A549 (cell line): ENCODE data around the gene CDH4. TPM values are rescaled to one million over a fixed set of nuclear protein-coding genes. Genes with fewer than 3 reads are reported as not detected.

ENCODE experiments used
- ATAC-seq, 2 experiments: fragments of 200-7000 bp in 1 of 2; fragments of >200 bp in 1 of 2; cut with Nextera tagmentation in 1 of 2; cut with Tn5 transposase in 1 of 2; 3 replicates each; pipeline versions ENCODE4 v1.8.0 to v1.9.1; 2018 to 2020; ENCODE audit warnings: mild to moderate bottlenecking in 1 of 2, moderate library complexity in 1 of 2
- CTCF ChIA-PET: fragments of 300-600 bp; sonication (Branson Sonifier 250); formaldehyde crosslinking; extraction: SDS; loops from one replicate; lab custom pipeline; 2021; ENCODE audit warnings: antibody characterized with exemption, inconsistent platforms; lab: Yijun Ruan, JAX
- POLR2A ChIA-PET: fragments of 350-600 bp; formaldehyde crosslinking; extraction: SDS; loops from one replicate; lab custom pipeline; 2021; ENCODE audit warnings: antibody characterized with exemption, inconsistent platforms; lab: Yijun Ruan, JAX
- DNase-seq, 2 experiments: peaks; one replicate each; pipeline versions ENCODE4 v3.0.0 to v3.0.0-alpha.2; 2011 to 2016; ENCODE audit warnings: low read depth in 1 of 2, low spot score in 1 of 2
- FAIRE-seq: peaks from 2 replicates; lab custom pipeline; 2011; peaks lifted over from hg19 to GRCh38; lab: Jason Lieb, UNC
- H3K27ac ChIP-seq, 2 experiments: fragments of >200 bp; sonication (Bioruptor Twin); formaldehyde crosslinking; 3 replicates each; pipeline ENCODE4 v1.5.1; 2016 to 2017
- H3K4me1 ChIP-seq: fragments of >200 bp; sonication (Bioruptor Twin); formaldehyde crosslinking; 3 replicates; pipeline ENCODE4 v1.6.1; 2016
- H3K4me2 ChIP-seq: fragments of >200 bp; sonication (Bioruptor Twin); formaldehyde crosslinking; 3 replicates; pipeline ENCODE4 v1.6.1; 2016
- H3K4me3 ChIP-seq: fragments of >200 bp; sonication (Bioruptor Twin); formaldehyde crosslinking; 3 replicates; pipeline ENCODE4 v1.5.1; 2016
- H3K9me3 ChIP-seq: fragments of >200 bp; sonication (Bioruptor Twin); formaldehyde crosslinking; 3 replicates; pipeline ENCODE4 v1.6.1; 2016
- BCL3 ChIP-seq: fragments of >200 bp; sonication (Bioruptor Twin); formaldehyde crosslinking; IDR thresholded peaks from 3 replicates; pipeline ENCODE4 v1.6.1; 2016
- BHLHE40 ChIP-seq: IDR thresholded peaks from 2 replicates; pipeline ENCODE4 v1.6.1; 2012; ENCODE audit warnings: low read depth, low read length, inconsistent platforms
- CHD2 ChIP-seq: fragments of 150-350 bp; IDR thresholded peaks from 2 replicates; pipeline ENCODE4 v1.6.1; 2014; ENCODE audit warnings: low read length; ENCODE audit not compliant: partially characterized antibody
- CHD4 ChIP-seq: fragments of 200-600 bp; sonication (generic); IDR thresholded peaks from 2 replicates; pipeline ENCODE4 v1.6.1; 2016; ENCODE audit warnings: antibody characterized with exemption, mild to moderate bottlenecking, borderline replicate concordance
- E2F6 ChIP-seq: IDR thresholded peaks from 2 replicates; pipeline ENCODE4 v1.6.1; 2012; ENCODE audit warnings: low read depth, borderline replicate concordance
- EHF ChIP-seq: fragments of 250-450 bp; sonication (Bioruptor Pico); IDR thresholded peaks from 2 replicates; pipeline ENCODE4 v1.5.0; 2020; ENCODE audit warnings: mild to moderate bottlenecking
- ESRRA ChIP-seq: fragments of 150-350 bp; IDR thresholded peaks from 2 replicates; pipeline ENCODE4 v1.6.1; 2014; ENCODE audit warnings: mild to moderate bottlenecking, low read length, borderline replicate concordance
- FOSL2 ChIP-seq, 2 experiments: fragments of 450-650 bp in 1 of 2; fragments of >200 bp in 1 of 2; sonication (Bioruptor Twin) in 1 of 2; formaldehyde crosslinking; IDR thresholded peaks; 2 replicates each; pipeline versions ENCODE4 v1.5.0 to v1.6.1; 2016 to 2020; ENCODE audit warnings: mild to moderate bottlenecking in 1 of 2, moderate library complexity in 1 of 2
- FOXS1 ChIP-seq: fragments of 250-450 bp; sonication (Bioruptor Pico); IDR thresholded peaks from 2 replicates; pipeline ENCODE4 v1.5.0; 2020; ENCODE audit warnings: mild to moderate bottlenecking, moderate library complexity
- HDAC2 ChIP-seq: fragments of 200-600 bp; sonication (generic); IDR thresholded peaks from 2 replicates; pipeline ENCODE4 v1.6.1; 2016
- HOXA7 ChIP-seq: fragments of 250-450 bp; sonication (Bioruptor Pico); IDR thresholded peaks from 2 replicates; pipeline ENCODE4 v1.5.0; 2020; ENCODE audit warnings: mild to moderate bottlenecking, moderate library complexity
- JUN ChIP-seq, 2 experiments: fragments of >200 bp; sonication (Bioruptor Twin); formaldehyde crosslinking; IDR thresholded peaks; 2 replicates in 1 of 2; 3 replicates in 1 of 2; pipeline ENCODE4 v1.6.1; 2016 to 2017
- KDM5A ChIP-seq: fragments of 200-600 bp; sonication (generic); IDR thresholded peaks from 2 replicates; pipeline ENCODE4 v1.6.1; 2016; ENCODE audit warnings: antibody characterized with exemption, mild to moderate bottlenecking
- MAZ ChIP-seq: fragments of 150-350 bp; IDR thresholded peaks from 2 replicates; pipeline ENCODE4 v1.6.1; 2014; ENCODE audit warnings: antibody characterized with exemption, low read depth, low read length, borderline replicate concordance
- MYC ChIP-seq: IDR thresholded peaks from 2 replicates; pipeline ENCODE4 v1.6.1; 2012; ENCODE audit warnings: mild to moderate bottlenecking, inconsistent platforms, low read length, improper control_type of control experiment, borderline replicate concordance
- NFE2L2 ChIP-seq: fragments of 150-350 bp; conservative IDR thresholded peaks from 2 replicates; pipeline ENCODE4 v1.6.1; 2014; ENCODE audit warnings: low read length
- POLR2A ChIP-seq: IDR thresholded peaks from 2 replicates; pipeline ENCODE4 v1.6.1; 2012; ENCODE audit warnings: mild to moderate bottlenecking, low read length
- REST ChIP-seq: fragments of 200-600 bp; sonication (generic); IDR thresholded peaks from 2 replicates; pipeline ENCODE4 v1.6.1; 2016; ENCODE audit warnings: antibody characterized with exemption, mild to moderate bottlenecking, moderate library complexity
- SMC3 ChIP-seq: fragments of >200 bp; sonication (Bioruptor Twin); formaldehyde crosslinking; IDR thresholded peaks from 3 replicates; pipeline ENCODE4 v1.6.1; 2018; ENCODE audit warnings: inconsistent platforms
- SREBF2 ChIP-seq: fragments of 450-650 bp; IDR thresholded peaks from 2 replicates; pipeline ENCODE4 v1.6.1; 2014; ENCODE audit warnings: mild to moderate bottlenecking, moderate library complexity
- USF2 ChIP-seq: fragments of 450-650 bp; IDR thresholded peaks from 2 replicates; pipeline ENCODE4 v1.6.1; 2014; ENCODE audit warnings: antibody characterized with exemption
- ZC3H11A ChIP-seq: fragments of 450-650 bp; IDR thresholded peaks from 2 replicates; pipeline ENCODE4 v1.6.1; 2014; ENCODE audit warnings: antibody characterized with exemption, mild to moderate bottlenecking
- ZNF302 ChIP-seq: fragments of 250-450 bp; sonication (Bioruptor Pico); IDR thresholded peaks from 2 replicates; pipeline ENCODE4 v1.9.0; 2021; ENCODE audit warnings: inconsistent platforms, mild to moderate bottlenecking, moderate library complexity
- WGBS: methylation state at CpG from one replicate; pipeline ENCODE4 v1.1.6; 2017; ENCODE audit errors: missing lambda C conversion rate; 5-methylcytosine and 5-hydroxymethylcytosine counted together
- polyA plus RNA-seq, 4 experiments: library from polyadenylated mRNA; depleted of rRNA in 3 of 4; stranded (reverse); fragments of >200 nt; fragmentation: RNase III in 1 of 4; extraction: RNeasy Plus Mini Kit Qiagen cat#74134 plus additional on column Dnase treatment in 1 of 4; gene quantifications; 2 replicates in 3 of 4; 3 replicates in 1 of 4; pipeline ENCODE4 v1.2.3, GENCODE V29; 2011 to 2017

The CDH4 gene
- polyA plus RNA-seq, 2 of the 4 experiments (the other 2 are of a cell fraction): 3.4 to 10.3 TPM

- TF ChIP-seq REST: no peak
- TF ChIP-seq, all 56 proteins: peak for 0
These were observed 234.1 kb downstream of the CDH4 start (continued) for GRCh38 chr20:61486198-61486597.

- Histone ChIP-seq H3K4me2 (no peak overlapping the region), H3K9me3 (no peaks in the 10 kb centered on the region), H3K4me3 (no peak overlapping the region), H3K4me1 (no peaks in the 10 kb centered on the region), H3K27ac (no peak overlapping the region)
- no peak for ATAC-seq
- POLR2A ChIA-PET: no interaction called here
- CTCF ChIA-PET: no interaction called here
- no peak for TF ChIP-seq JUN (IDR thresholded peaks at IDR 0.05)
- TF ChIP-seq HDAC2: no peak
- TF ChIP-seq NFE2L2: no peak
- TF ChIP-seq EHF (CRISPR knock-in tag): no peak
- no peak for TF ChIP-seq ESRRA
- TF ChIP-seq E2F6: no peak
- FAIRE-seq: no peak
- no peak for DNase-seq
- WGBS: 69% methylated on average over 6 of the region's 6 CpGs
These were observed 235.4 kb downstream of the CDH4 start for GRCh38 chr20:61487346-61487996.

- no peak overlapping the region for H3K4me2 ChIP-seq
- no peak overlapping the region for H3K27ac ChIP-seq
- ChIA-PET POLR2A (no interaction called here), CTCF (no interaction called here)
- ATAC-seq (no peak), FAIRE-seq (no peak), DNase-seq (no peak)
- H3K4me1 ChIP-seq: no peaks in the 10 kb centered on the region
- TF ChIP-seq MAZ: no peak
- TF ChIP-seq MYC: no peak
- no peak for TF ChIP-seq FOSL2 (IDR thresholded peaks at IDR 0.05)
- no peak for TF ChIP-seq FOSL2 (CRISPR knock-in tag; IDR thresholded peaks at IDR 0.05)
- no peak for TF ChIP-seq BHLHE40
- no peak for TF ChIP-seq JUN (IDR thresholded peaks at IDR 0.05)
- TF ChIP-seq ZC3H11A: no peak
- H3K9me3 ChIP-seq: no peaks in the 10 kb centered on the region
- WGBS: 71% methylated on average over 7 of the region's 7 CpGs
- no peak overlapping the region for H3K4me3 ChIP-seq
These were observed 235.9 kb downstream of the CDH4 start for GRCh38 chr20:61487997-61488371.

- ChIA-PET CTCF (no interaction called here), POLR2A (no interaction called here)
- Histone ChIP-seq H3K4me2 (no peak overlapping the region), H3K4me1 (no peaks in the 10 kb centered on the region), H3K4me3 (no peak overlapping the region), H3K9me3 (no peaks in the 10 kb centered on the region), H3K27ac (no peak overlapping the region)
- no peak for FAIRE-seq
- ATAC-seq: no peak
- WGBS: 84% methylated on average over 5 of the region's 5 CpGs
- no peak for DNase-seq
- TF ChIP-seq USF2: no peak
- no peak for TF ChIP-seq REST
- no peak for TF ChIP-seq POLR2A
- TF ChIP-seq CHD2: no peak
- TF ChIP-seq SREBF2: no peak
- TF ChIP-seq HOXA7 (CRISPR knock-in tag): no peak
- no peak for TF ChIP-seq CHD4
- TF ChIP-seq FOXS1: no peak
- TF ChIP-seq BCL3: no peak
- no peak for TF ChIP-seq ZNF302 (CRISPR knock-in tag)
- no peak for TF ChIP-seq KDM5A
- TF ChIP-seq SMC3: no peak
These were observed 238.7 kb downstream of the CDH4 start for GRCh38 chr20:61490721-61491120.
